ENCODE data around the gene MIOX.

DNA sequence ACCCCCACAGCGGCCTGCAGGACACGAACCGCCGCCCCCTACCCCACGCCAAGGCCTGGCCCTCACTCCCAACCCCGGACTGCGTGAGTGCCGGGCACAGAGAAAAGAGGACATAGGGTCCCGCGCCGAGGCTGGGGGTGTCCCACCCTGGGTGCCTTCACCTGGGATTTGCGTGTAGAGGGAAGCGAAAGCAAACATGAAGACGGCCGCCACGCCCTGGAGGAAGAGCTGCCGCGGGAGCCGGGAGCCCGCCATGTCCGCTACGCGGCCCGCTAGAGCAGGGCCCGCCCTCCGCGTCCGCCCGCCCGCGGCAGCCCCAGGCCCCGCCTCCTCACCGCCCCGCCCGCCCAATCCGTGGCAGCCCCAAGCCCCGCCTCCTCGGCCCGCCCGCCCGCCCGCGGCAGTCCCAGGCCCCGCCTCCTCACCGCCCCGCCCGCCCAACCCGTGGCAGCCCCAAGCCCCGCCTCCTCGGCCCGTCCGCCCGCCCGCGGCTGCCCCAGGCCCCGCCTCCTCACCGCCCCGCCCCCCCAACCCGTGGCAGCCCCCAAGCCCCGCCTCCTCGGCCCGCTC lies 20.8 kb downstream of the MIOX start, which contains the start of gene LMF2:
- TF ChIP-seq, protein P1, sequence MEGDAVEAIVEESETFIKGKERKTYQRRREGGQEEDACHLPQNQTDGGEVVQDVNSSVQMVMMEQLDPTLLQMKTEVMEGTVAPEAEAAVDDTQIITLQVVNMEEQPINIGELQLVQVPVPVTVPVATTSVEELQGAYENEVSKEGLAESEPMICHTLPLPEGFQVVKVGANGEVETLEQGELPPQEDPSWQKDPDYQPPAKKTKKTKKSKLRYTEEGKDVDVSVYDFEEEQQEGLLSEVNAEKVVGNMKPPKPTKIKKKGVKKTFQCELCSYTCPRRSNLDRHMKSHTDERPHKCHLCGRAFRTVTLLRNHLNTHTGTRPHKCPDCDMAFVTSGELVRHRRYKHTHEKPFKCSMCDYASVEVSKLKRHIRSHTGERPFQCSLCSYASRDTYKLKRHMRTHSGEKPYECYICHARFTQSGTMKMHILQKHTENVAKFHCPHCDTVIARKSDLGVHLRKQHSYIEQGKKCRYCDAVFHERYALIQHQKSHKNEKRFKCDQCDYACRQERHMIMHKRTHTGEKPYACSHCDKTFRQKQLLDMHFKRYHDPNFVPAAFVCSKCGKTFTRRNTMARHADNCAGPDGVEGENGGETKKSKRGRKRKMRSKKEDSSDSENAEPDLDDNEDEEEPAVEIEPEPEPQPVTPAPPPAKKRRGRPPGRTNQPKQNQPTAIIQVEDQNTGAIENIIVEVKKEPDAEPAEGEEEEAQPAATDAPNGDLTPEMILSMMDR (conservative IDR thresholded peaks at IDR 0.05; ENCODE audit: low read depth, low read length): no peak
- TF ChIP-seq EZH2 (IDR thresholded peaks at IDR 0.05; ENCODE audit: borderline replicate concordance, low read depth, low read length, poor library complexity, severe bottlenecking): no peak
